ENCODE measurements around the gene WDFY1. TPM values are rescaled to one million over a fixed set of nuclear protein-coding genes. Genes with fewer than 3 reads are reported as not detected.

Gene WDFY1
- total and polyA plus RNA-seq, 2 experiments from 2014 or later = 54.5 to 127 TPM

DNA sequence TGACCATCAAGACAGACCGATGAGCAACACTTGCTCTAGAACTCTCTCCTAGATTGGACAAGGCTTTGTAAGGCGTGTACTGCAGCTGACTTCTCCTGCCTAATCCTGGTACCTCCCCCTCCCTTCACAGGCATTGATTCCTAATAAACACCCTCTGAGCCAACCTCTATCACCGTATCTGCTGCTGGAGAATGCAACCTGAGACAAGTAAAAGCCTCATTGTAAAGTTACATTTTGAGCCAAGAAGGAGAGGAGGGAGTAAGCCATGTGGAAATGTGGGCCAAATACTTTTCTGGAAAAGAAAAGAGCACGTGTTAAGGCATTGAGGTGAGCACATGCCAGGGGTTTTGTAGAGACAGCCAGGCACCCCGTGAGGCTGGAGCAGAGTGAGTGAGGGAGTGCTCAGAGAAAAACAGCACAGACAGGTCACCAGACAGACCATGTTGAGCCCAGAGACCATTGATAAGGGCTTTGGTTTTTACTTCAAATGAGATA is 2.6 kb upstream of the WDFY1 start (continued):
- TF ChIP-seq, protein P1, sequence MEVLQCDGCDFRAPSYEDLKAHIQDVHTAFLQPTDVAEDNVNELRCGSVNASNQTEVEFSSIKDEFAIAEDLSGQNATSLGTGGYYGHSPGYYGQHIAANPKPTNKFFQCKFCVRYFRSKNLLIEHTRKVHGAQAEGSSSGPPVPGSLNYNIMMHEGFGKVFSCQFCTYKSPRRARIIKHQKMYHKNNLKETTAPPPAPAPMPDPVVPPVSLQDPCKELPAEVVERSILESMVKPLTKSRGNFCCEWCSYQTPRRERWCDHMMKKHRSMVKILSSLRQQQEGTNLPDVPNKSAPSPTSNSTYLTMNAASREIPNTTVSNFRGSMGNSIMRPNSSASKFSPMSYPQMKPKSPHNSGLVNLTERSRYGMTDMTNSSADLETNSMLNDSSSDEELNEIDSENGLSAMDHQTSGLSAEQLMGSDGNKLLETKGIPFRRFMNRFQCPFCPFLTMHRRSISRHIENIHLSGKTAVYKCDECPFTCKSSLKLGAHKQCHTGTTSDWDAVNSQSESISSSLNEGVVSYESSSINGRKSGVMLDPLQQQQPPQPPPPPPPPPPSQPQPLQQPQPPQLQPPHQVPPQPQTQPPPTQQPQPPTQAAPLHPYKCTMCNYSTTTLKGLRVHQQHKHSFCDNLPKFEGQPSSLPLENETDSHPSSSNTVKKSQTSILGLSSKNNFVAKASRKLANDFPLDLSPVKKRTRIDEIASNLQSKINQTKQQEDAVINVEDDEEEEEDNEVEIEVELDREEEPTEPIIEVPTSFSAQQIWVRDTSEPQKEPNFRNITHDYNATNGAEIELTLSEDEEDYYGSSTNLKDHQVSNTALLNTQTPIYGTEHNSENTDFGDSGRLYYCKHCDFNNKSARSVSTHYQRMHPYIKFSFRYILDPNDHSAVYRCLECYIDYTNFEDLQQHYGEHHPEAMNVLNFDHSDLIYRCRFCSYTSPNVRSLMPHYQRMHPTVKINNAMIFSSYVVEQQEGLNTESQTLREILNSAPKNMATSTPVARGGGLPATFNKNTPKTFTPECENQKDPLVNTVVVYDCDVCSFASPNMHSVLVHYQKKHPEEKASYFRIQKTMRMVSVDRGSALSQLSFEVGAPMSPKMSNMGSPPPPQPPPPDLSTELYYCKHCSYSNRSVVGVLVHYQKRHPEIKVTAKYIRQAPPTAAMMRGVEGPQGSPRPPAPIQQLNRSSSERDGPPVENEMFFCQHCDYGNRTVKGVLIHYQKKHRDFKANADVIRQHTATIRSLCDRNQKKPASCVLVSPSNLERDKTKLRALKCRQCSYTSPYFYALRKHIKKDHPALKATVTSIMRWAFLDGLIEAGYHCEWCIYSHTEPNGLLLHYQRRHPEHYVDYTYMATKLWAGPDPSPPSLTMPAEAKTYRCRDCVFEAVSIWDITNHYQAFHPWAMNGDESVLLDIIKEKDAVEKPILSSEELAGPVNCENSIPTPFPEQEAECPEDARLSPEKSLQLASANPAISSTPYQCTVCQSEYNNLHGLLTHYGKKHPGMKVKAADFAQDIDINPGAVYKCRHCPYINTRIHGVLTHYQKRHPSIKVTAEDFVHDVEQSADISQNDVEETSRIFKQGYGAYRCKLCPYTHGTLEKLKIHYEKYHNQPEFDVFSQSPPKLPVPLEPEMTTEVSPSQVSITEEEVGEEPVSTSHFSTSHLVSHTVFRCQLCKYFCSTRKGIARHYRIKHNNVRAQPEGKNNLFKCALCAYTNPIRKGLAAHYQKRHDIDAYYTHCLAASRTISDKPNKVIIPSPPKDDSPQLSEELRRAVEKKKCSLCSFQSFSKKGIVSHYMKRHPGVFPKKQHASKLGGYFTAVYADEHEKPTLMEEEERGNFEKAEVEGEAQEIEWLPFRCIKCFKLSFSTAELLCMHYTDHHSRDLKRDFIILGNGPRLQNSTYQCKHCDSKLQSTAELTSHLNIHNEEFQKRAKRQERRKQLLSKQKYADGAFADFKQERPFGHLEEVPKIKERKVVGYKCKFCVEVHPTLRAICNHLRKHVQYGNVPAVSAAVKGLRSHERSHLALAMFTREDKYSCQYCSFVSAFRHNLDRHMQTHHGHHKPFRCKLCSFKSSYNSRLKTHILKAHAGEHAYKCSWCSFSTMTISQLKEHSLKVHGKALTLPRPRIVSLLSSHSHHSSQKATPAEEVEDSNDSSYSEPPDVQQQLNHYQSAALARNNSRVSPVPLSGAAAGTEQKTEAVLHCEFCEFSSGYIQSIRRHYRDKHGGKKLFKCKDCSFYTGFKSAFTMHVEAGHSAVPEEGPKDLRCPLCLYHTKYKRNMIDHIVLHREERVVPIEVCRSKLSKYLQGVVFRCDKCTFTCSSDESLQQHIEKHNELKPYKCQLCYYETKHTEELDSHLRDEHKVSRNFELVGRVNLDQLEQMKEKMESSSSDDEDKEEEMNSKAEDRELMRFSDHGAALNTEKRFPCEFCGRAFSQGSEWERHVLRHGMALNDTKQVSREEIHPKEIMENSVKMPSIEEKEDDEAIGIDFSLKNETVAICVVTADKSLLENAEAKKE (CRISPR knock-in tag; IDR thresholded peaks at IDR 0.05) = no peak

DNA sequence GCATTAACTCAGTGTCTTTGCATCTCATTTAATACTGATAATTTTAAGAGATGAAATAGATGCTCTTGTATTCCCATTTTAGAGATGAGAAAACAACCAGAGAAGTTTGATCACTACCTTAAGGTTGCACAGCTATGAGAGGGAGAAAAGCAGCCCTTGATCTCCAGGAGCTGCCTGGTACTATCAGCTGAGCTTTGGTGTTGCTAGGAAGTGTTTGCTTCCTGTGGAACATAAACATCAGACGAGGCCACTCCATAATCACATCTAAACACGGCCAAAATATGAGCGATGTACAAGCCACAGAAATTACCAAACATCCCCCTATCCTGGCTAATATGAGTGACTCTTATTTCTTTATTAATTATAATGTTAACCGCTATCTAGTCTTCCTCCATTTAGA is 620 bp upstream of the WDFY1 start:
- Histone ChIP-seq H3K27ac (ENCODE audit: low read depth) (no peak overlapping the region), H3K4me1 (ENCODE audit: insufficient read depth) (peaks cover 54% of the 10 kb centered on the region), H2AFZ (0 out of 2 replicates have a peak overlapping the region, but pooled peaks have one; percentile 0), H3K4me2 (peak overlapping the region; percentile 98), H3K36me3 (ENCODE audit: insufficient read depth) (no peaks in the 10 kb centered on the region), H4K20me1 (replicated peaks; ENCODE audit: insufficient read depth) (peaks cover 10% of the 10 kb centered on the region; the same call in 1 of the 2 replicates), H3F3A (replicated peaks; ENCODE audit: low read depth) (no peaks in the 10 kb centered on the region), H3K4me3 (peak overlapping the region; percentile 95), H3K27me3 (ENCODE audit: insufficient read depth) (no peaks in the 10 kb centered on the region), H3K79me2 (replicated peaks; ENCODE audit: insufficient read depth) (peaks cover 47% of the 10 kb centered on the region), H3K9me2 (ENCODE audit: insufficient read depth) (no peaks in the 10 kb centered on the region)
- ATAC-seq = no peak
- peaks cover 9% of the 10 kb centered on the region for H3K27me3 Mint-ChIP-seq (ENCODE audit: insufficient read depth, low read depth, poor library complexity)
- peaks cover 3% of the 10 kb centered on the region; the same call in 1 of the 3 replicates for H3K9me3 Mint-ChIP-seq
- H3K27ac Mint-ChIP-seq = no peak overlapping the region
- peaks cover 12% of the 10 kb centered on the region for H3K36me3 Mint-ChIP-seq (ENCODE audit: low read depth)
- H3K4me1 Mint-ChIP-seq = peaks cover 46% of the 10 kb centered on the region
- H3K4me3 Mint-ChIP-seq = peak overlapping the region; percentile 35; the same call in 2 of the 3 replicates
- no peak for DNase-seq (ENCODE audit: low spot score)
- TF ChIP-seq, protein P1 (CRISPR knock-in tag; IDR thresholded peaks at IDR 0.05) = no peak
- TF ChIP-seq EZH2 (IDR thresholded peaks at IDR 0.05; ENCODE audit: low read depth, unreplicated experiment) (no peak), ZNF331 (CRISPR knock-in tag; IDR thresholded peaks at IDR 0.05; ENCODE audit: low read depth) (no peak), STAT1 (IDR thresholded peaks at IDR 0.05; ENCODE audit: unreplicated experiment) (no peak)
- TF ChIP-seq, protein P2, sequence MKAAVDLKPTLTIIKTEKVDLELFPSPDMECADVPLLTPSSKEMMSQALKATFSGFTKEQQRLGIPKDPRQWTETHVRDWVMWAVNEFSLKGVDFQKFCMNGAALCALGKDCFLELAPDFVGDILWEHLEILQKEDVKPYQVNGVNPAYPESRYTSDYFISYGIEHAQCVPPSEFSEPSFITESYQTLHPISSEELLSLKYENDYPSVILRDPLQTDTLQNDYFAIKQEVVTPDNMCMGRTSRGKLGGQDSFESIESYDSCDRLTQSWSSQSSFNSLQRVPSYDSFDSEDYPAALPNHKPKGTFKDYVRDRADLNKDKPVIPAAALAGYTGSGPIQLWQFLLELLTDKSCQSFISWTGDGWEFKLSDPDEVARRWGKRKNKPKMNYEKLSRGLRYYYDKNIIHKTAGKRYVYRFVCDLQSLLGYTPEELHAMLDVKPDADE (IDR thresholded peaks at IDR 0.05) = no peak

Measured in GM23338 (cell line).